Stimulated activated CD4-positive, alpha-beta T cell treated with anti-CD3 and anti-CD28 coated beads, TNF-alpha, amount 100 ng/mL, for 48 hours (primary cell): ENCODE results near the gene VSIG1.

ENCODE experiments used
- DNase-seq, 3 donors: peaks; one replicate each; pipeline ENCODE4 v3.0.0-alpha.2; 2020; ENCODE audit warnings: low read depth in 3 of 3

Gene VSIG1

DNA sequence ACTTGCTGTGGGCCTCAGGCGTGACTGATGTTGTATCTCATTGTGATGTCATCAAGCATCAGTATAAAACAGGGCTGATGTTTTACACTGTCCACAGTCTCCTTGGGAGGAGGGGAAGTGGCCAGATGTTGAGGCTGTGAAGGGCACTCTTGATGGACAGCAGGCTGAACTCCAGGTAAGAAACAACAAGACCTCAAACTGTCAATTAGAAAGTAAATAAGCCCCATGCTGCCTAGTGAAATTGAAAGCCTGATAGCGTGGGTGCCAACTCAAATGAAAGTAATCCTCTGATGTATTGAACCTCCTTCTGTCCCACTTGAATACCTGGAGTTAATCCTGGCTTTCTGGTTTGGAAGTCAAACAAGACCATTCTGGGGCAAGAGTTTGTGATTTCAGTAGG lies 19.7 kb downstream of the VSIG1 start:
- no peak for DNase-seq

DNA sequence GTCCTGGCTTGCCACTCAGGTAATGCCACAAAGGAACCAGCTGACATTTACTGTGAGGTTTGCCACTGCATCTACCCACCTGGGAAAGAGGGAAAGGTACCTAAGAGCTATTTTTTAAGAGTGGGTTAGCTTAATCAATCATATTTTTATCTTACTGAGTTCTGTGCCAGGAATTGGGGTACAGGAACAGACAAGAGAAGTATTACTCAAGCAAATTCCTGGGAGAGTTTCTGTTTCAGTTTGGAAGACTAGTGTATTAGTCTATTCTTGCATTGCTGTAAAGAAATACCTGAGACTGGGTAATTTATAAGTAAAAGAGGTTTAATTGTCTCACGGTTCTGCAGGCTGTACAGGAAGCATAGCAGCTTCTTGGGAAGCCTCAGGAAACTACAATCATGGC lies 23.3 kb downstream of the VSIG1 start:
- no peak for DNase-seq

DNA sequence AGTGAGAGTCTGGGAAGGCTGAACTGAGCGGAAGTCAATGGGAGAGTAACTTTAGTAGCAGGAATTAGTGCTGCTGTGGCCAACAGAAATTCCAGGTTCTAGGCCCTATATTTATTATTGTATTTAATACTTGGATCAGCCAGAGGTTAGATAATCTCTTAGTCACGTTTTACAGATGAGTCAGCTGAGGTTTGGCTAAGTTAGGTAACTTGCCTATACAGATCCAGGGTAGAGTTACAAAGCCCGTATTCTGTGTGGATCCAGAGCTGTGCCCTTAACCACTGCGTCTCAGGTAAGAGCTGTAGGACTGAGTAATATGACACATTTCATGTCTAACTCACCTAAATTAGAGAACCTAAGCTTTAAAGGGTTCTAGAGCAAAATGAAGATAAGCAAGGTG lies 26.0 kb downstream of the VSIG1 start:
- no peak for DNase-seq

DNA sequence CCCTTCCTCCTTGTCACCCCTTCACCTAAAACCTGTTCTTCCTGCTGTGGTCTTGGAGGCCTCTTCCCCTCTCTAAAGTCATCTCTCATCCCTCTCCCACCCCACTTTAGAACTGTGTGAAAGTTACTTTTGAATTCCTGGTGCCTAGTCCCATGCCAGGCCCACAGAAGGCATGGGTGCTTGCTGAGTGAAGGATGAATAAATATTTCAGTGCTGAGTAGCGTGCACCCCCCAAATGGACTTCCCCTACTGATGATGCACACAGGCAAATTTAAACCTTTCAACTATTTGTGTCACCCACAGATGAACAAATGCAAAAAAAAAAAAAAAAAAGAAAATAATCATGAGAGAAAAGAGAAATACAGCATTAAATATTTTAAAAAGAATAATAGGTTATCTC lies 26.7 kb downstream of the VSIG1 start:
- no peak for DNase-seq

DNA sequence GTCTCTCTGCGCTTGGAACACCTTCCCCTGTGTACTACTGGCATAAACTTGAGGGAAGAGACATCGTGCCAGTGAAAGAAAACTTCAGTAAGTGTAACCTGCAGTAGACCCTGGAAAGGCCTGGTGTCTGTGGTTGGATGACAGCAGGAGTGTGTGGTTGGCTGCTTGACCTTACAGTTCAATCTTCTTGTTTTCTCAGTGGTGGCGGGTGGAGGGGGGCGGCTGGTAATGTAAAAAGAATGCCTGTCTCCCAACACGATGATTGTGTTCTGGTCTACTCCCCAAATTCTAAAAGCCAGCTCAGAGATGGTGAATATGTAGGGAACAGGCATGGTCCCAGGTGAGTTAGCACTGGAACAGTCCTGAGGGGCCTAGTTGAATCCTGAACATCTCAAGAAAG lies 27.9 kb downstream of the VSIG1 start:
- no peak for DNase-seq

DNA sequence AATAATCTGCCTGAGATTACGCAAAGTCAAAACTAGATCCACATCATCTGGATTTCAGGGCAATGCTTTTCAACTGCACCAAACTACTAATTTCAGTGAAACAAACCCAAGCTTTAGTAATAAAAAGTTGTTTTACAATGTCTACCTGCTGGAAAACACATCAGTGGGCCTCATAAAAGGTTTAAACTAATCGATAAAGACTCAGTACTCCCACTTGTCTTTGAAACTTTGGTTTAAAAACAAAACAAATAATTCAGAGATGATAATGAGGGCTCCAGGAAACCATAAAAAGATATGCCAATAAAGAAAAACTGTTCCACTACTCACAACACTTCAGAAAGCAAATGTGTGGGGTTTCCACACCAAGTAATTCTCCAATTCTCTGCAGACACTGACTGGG lies 36.2 kb downstream of the VSIG1 start:
- no peak for DNase-seq

DNA sequence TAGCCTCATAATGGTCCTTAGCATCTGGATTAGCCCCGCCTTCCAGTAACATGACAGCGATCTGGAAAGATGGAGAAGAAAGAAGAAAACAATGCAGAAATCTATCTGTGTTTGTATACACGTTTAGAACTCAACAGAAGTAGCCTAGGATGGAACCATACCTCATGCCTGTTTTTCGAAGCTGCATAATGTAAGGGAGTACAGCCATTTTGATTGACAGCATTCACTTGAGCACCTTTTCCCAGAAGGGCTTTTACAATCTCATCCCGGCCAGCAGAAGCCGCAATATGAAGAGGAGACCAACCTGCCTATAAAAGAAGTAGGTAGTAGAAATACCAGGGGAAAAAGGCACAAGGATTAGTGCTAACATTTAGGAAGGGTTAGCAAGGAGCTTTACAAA lies 42.9 kb downstream of the VSIG1 start:
- no peak for DNase-seq

DNA sequence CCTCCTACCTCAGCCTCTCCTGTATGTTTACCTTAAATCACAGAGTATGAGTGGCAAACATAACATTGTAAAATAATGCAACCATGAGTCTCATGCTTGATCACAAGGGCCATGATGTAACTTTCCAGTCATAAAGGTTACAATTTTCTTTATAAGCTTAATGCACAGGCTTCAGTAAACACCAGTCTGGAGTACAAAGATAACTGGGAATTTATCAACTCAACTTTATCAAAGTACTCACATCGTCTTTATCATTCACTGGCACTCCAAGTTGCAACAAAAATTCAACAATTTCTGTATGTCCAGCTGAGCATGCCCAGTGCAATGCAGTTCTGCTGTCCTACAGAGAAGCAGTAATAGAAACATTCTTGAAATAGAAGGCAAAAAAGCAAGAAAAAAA lies 43.6 kb downstream of the VSIG1 start:
- DNase-seq, result no peak

DNA sequence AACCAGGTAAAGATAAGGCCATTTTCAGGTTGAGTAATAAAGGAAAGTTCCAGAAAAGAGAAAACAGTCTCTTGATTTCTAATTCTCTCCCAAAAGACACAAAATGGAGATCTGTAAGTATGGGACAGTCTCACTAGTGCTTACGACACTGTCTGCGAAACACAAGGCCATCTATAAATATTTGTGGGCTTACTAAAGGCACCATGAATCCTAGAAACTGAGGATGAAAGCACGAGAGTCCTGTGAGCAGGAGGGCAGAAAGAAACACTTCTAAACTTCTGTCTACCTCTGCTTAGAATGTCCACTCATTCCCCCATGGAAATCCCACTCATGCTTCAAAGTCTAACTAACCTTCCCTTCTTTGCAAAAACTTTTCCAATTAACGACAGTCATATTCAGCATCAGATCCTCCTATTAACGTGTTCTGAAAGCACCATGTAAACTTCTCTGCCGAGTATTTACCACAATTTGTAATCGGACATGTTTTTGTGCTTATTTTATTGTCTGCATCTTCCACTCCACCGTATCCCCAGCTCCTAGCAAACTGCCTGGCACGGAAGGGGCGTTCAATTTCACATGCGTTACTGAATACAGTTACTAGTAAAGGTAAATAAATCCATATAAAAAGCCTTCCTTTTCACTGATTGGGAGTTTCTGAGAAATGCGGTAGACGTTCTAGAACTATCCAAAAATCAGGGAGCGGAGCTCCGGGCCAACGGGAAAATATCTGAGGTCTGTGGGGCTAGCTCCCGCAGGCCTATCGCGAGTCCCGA lies 45.8 kb downstream of the VSIG1 start:
- DNase-seq, result no peak

DNA sequence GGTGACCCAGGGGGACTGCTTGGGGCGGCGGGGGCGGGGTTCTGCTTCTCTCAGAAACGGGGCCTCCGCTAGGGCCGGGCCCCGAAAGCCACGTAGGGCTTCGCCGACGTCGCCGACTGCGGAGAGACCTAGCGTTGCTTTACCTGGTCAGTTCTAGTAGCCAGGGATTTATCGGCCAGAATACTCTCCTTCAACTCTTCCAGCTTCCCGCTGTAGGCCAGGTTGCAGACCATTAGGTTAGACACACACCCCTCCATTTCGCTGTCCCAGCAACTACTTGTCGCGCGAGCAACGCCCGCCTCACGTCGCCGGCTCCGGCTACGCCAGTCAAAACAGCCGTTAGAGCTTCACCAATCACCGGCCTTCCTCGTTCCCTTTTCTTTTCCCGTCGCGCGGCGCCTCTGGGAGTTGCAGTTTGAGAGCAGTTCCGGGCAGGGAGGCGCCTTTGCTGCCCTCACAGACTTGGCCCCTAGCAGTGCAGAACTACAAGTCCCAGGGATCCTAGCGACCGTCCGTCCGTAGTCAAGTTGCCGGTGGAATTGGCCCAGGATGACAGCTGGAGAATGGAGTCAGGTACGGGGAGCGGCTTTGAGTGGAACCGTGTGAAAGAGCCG lies 46.5 kb downstream of the VSIG1 start, which contains the start of the genes ATG4A and PSMD10:
Gene ATG4A (plus strand): TSS at position 515 of the 614 bp plus-strand sequence. CDS start 49 bp downstream, at position 564.
Gene PSMD10 (minus strand): TSS at position 279 of the 614 bp plus-strand sequence. CDS start 22 bp downstream, at position 257.
- peak; percentile 70 to 85 (median 79) for DNase-seq

DNA sequence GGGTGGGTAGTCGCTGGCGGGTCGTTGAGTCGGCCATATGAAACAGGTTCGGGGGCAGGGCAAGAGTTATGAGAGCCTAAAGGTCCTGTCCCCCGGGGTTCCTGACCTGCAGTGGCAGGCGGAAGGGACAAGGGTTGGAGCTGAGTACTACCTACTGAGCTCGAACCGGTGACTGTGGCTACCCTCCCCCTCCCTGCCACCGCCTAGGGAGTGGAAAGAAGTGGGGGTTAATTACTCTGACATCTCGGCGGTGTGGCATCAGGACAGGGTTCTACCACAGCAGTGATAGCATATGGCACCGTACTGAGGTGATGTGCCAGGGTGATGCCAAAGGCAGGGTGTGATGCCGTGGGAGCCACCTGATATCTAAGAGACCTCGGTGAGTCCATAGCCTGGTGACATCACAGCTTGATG lies 47.0 kb downstream of the VSIG1 start:
- peak in 2 of 3 donors; percentile 0 to 8 for DNase-seq

DNA sequence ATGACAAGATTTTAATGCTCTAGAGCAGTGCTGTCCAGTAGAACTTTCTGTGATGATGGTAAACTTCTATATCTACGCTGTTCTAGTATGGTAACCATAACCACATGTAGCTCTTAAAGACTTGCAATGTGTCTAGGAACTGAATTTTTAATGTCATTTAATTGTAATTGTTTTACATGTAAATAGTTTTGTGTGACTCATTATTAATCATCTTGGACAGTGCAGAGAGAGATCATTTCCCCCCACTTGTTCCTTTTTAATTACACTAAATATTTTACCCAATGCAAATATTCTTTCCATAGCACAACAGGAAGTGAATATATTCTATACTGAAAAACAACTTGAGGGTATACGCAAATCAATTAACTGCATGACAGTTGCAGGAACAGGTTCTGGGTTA lies 52.5 kb downstream of the VSIG1 start:
- DNase-seq, result no peak

DNA sequence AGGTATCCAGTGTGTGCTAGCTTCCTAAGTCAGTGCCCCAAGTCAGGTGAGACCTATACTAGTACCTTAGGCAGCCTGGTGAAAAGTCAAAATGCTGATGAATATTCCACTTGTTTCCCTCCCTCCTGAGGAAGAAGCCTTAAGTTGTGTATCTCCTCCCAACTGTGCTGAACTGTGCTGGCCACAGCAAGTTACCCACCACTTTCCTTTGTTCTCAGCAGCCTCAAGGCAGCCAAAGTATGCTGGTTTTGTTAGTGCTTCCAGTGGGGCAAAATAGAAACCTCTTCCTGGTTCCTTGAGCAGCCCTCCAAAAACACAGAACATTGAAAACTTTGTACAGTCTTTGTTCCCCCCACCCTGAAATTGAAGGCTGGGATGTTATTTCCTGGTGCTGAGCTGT lies 60.6 kb downstream of the VSIG1 start:
- DNase-seq, result no peak

DNA sequence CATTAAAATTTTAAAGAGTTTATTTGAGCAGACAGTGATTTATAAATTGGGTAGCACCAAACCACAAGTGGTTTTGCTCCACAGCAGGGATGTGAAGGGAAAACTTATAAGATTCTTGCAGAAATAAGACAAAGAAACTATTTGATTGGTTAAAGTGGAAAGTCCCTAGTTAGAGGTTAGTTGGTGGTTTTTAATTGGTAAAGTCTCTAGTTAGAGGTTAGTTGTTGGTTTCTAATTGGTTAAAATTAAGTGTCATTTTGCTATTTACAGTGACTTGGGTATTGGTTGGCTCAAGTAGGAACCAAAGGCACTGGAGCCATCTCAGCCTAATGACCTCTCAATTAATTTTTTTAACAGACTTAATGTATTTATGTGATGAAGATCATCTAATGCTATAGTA lies 69.7 kb downstream of the VSIG1 start:
- no peak for DNase-seq

DNA sequence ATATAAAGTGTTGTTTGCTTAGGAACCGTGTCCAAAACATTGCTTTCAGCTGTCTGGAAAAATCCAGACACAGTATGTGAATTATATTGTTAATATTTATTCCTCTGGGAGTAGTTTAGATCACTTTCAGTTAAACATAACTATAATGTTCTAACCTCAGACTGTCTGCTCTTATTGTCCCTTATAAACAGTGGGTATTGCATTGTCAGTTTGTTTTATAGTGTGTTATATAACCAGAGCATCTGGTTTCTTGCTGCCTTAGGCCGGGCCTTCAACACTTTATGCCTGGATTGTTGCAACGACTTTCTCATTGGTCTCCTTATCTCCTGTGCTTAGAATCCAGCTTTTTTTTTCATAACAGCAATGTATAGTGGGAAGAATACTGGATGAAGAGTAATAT lies 73.1 kb downstream of the VSIG1 start:
- no peak for DNase-seq

DNA sequence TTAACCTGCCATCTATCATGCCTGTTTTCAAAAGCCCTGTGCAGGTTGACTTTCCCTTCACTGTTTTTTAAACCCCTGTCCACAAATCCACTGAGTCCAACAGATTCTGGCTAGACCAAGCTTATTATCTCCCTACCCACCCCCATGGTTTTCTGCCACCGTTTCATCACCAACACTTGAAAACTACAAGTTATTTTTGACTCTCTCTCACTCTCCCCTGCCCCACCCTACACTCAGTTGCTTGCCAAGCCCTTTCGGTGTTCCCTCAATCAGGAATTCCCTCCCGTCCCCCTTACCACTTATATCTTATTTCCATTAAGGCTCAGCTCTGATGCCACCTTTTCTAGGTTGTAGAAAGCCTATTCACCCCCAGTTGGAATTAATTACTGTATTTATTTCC lies 76.4 kb downstream of the VSIG1 start:
- DNase-seq, result no peak

DNA sequence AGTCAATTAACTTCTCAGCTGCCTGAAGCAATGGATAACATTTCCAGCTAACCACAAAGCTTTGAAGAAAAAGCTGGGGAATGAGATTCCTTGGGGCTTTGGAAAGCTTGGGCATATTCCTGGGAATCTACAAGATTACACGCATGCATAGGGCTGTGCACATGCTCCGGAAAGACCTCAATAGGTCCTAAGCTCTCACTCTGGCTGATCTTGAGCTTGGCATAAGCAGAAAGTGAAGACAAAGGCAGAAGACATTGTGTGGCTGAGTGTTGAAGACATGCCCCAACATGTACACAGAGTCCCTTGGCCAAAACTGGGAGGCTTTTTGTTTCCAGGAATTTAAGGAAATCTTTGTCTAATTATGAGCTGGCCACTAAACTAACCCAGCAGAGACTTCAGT lies 77.9 kb downstream of the VSIG1 start:
- DNase-seq, result no peak

DNA sequence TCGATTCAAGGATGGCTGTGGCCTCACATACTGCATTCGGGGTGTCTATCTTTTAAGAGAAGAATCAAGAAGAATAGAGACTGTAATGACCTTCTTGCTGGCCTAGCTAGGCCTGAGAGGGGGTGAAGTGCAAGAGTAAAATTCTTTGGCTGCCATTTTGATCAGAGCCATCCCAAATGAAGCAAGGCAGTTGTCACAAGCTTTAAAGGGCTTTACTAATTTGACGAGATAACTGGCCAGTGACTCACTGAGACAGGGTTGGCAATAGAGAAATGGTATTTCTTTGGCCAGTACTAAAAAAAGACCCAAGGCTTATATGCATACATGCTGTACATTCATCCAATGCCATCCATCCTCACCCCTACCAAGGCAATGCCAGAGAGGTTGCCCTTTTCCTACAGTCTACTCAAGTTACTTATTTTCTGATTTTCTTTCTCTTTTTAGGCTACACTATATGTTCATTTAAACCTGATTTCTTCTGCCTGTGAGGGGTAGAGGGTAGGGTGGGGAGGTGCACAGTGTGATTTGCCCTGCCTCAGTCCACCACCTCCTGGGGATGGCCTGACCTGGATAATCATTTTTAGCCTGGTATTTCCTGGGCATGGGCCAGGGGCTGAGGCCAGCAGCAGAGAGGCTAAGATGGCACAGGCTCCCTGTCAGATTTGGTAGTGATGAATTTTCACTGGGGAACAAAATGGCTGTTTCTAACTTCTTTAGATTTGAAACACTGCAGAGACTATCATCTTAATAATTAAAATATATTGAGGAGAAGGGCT lies 78.9 kb downstream of the VSIG1 start:
- DNase-seq, result no peak

DNA sequence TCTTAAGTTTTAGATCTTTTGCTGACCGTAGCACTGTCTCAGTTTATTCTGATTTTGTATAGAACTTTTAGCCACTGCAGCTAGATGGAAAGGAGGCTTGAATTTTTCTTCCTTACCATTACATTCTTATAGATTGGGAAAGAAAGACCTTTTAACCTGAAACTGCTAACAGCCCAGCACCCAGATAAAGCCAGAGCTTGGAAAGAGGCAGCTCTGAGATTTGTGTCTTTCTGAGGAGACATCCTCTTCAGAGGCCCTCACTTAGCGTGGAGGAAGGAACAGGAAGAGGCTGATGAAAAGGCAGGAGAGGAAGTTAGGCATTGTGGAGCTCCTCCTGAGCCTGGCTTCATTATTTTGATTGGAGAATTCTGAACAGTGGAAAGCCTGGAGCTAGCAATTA lies 81.8 kb downstream of the VSIG1 start:
- DNase-seq, result no peak

DNA sequence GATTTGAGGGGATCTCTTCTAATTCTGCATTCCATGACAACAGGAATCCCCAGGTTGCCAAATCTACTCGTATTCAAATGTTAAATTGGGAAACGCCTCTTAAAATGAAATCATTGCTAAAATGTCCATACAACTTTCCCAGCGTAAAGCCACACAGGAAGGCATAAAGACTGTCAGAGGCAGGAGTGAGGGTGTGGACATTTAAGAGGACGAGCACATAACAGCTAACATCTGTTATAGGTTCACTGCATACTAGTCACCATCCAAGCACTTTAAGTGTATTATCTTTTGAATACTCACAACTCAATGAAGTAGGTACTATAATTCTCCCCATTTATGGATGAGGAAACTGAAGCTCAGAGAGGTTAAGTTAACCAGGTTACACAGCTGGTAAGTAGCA lies 82.3 kb downstream of the VSIG1 start:
- no peak for DNase-seq
